Stimulated activated CD8-positive, alpha-beta memory T cell treated with anti-CD3 and anti-CD28 coated beads, Interleukin-12 subunit alpha, Interleukin-12 subunit beta, amount 100 ng/mL, for 1 hour (primary cell): ENCODE results near the gene TLR9.
"Not testable (repeated sequence)": the region's sequence is repeated elsewhere in the genome, so short reads cannot be mapped to it uniquely, and the experiment has no call there.

ENCODE experiments used
- DNase-seq: peaks from one replicate; pipeline ENCODE4 v3.0.0-alpha.2; 2020; ENCODE audit warnings: low read depth

Gene TLR9

DNA sequence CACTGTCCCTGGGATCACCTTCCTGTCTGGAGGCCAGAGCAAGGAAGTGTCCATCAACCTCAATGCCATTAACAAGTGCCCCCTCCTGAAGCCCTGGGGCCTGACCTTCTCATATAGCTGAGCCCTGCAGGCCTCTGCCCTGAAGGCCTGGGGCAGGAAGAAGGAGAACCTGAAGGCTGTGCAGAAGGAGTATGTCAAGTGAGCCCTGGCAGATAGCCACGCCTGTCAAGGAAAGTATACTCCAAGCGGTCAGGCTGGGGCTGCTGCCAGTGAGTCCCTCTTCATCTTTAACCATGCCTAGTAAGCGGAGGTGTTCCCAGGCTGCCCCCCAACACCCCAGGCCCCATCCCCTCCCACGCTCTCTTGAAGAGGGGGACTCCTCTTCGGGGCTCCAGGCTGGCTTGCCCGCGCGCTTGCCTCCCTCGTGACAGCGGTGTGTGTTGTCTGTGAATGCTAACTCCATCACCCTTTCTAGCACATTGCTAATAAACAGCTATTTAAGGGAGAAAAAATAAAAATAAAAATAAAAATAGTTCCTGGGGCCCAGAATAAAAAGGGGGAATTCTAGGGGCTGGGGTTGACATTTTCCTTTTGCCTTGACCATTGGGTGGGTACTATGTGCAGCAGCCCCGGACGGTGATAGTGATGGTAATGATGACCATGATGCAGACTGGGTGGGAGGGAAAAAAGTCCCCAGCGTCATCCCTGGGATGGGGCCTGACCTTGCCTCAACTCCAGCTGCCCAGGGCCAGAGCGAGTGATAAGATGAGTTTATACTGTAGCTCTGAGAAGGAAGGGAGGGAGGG is 30.8 kb downstream of the TLR9 start:
- DNase-seq = no peak

DNA sequence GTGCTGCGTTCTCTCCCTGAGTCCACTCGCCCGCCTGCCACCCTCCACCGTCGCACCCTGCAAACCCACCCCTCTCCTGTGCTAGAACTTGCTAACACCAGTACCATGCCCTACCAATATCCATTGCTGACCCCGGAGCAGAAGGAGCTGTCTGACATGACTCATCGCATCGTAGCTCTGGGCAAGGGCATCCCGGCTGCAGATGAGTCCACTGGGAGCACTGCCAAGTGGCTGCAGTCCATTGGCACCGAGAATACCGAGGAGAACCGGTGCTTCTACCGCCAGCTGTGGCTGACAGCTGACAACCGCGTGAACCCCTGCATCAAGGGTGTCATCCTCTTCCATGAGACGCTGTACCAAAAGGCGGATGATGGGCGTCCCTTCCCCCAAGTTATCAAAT is 32.4 kb downstream of the TLR9 start:
- DNase-seq = no peak

DNA sequence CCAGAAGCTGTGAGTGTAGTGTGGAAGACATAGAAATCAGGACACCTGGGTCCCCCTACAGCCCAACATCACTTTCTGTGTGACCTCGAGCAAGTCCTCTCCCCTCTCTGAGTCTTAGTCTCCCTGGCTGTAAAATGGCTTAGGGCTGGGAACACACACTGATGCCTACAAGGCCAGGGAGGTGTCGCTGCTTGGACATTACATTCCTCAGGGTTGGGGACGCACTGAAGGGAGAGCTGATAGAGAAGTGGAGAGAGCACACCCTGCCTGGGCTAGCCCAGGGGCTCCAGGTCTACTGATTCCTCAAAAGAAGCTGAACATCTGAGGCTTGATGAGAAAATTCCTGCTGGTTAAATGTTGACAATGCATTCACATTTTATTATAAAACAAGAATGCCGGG is 33.8 kb downstream of the TLR9 start:
- no peak for DNase-seq

DNA sequence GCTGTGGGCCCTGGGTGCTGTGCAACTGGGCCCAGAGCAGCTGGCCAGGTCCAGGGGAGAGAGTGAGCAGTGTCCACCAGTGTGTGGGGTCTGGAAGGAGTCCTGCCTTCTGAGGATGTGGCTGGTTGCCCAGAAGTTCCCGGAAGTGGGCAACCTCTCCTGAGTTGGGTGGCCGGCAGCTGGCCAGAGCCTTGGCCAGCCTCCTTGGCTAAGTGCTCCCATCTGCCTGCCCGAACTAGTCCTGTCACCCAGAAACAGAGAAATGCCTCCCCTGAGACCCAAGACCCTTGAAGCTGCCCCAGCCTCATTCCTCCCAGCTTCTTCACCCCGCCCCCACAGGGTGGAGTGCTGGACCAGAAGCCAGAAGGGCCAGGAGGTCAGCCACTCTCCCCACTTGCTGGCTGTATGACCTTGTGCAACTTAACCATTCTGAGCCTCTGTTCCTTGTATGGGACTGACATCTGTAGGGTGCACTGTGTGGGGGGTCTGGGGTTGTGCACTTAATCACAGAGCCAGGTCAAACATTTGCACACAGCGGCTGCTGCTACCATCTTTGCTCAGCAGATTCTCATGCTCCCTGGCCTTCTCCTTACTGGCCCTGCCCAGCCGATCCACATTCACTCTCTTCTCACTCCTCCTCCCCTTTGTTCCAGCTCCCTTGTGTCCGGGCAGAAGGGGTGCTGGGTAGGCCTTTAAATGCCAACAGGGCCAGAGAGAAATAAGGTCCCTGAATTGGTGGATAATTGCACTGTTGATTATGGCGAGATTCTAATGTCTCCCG is 35.0 kb downstream of the TLR9 start:
- DNase-seq = no peak

DNA sequence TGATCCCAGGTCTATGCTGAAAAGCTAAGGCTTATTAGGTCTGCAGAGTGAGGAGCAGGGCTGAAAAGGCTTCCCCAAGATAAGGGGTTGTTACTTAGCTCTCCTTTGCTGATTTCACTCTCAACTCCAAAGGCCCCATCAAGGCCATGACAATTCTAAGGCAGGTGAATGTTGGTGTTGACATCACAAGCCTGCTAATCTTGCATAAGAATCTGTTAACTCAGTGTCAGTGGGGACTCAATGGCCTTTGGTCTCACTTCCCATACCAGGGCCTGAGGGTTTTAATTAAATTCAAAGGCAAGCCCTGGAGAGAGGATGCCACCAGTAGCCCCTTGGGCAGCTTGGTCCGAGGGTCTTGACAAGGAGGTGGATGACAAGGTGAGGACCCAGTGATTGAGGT is 36.9 kb downstream of the TLR9 start:
- no peak for DNase-seq

DNA sequence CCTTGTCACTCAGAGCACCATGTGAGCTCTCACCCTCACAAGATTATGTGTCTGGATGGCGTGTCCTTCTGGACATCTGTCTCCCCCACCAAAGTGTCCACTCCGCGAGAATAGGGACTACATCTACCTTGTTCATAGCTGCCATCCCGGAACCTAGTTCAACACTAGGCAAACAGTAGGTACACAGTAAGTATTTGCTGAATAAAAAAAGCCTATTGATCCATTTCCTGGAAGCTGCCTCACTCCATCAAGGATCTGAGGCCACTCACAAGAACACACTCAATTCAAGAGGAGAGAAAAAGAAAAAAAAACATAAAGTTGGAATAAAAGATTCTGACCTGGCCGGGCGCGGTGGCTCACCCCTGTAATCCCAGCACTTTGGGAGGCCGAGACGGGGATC is 38.7 kb downstream of the TLR9 start:
- no peak for DNase-seq

DNA sequence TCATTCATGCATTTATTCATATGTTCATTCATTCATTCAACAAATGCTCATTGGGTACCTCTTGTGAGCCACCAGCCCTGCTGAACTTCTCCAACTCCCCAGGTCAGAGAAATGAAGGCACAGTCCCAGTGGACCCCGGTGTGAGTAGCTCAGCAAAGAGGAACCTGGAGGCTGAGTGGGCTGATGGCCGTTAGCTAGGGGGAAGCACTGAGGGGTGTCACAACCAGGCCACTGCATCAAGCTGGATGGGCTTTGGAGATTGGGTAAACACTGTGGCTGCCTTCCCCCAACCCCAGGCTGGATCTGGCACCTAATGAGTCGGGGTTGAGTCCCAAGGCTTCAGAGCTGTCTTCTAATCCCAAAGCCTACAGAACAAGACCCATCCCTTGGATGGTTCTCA is 39.6 kb downstream of the TLR9 start:
- no peak for DNase-seq

DNA sequence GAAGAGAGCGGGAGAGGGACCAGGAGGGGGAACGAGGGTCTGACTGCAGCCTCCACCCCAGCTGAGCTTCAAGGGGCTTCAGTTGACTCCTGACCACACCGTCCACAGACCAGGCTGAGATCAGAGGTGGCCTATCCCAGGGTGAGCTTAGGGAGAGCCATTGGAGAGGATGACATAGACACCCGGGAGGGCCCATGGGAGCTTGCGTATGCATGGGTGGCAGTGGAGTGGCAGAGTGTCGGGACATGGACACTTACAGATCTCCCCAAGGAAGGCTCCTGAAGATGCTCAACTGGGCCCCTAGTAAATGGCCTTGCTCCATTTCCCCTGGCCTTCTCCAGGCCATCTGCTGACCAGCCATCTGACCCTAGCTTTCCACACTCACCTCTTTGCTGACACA is 40.1 kb downstream of the TLR9 start:
- DNase-seq = no peak

DNA sequence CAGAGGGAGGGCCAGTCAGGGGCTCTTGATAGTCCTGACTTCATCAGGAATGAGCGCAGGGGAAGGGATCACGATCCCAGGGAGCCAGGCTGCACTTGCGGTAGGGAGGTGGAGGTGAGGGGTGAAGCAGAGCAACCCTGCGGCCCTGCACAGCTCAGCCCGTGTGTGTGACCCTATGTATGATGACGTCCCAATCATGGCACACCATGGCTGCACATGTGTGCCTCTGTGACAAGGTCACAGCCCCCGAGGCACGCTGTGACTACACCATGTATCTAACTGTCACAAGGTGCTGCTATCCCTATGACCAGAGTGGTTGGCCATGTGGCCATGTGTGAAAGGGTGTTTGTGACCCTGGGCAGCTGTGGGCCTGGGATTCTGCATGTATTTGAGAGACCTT is 40.8 kb downstream of the TLR9 start:
- no peak for DNase-seq

DNA sequence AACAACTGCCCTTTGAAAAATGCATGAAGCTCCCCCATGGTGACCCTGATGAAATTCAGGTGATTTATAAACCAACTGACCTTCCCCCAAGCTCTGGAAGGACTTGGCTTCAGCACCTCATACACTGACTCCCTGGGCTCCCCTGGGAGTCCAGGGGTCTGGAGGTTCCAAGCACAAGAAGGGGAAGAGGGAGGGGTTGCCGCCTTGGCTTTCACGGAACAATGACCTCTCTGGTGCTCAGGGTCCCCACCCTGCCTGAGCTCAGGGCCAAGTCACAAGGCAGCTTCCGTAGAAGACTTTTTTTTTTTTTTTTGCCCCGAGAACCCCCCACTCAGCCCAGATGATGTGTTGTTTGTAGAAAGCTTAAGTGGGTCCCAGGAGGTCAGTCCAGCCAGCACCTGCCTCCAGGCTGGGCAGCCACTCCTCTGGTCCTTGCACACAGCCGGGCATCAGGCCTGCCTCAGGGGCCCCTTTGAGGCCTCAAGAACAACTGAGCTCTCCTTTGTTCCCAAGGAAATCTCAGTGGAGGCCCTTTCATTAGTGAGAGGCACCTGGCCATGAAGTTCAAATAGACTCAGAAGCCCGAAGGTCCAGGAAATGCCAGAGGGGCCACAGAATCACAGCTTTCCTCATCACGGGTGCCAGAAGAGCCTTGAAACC is 41.5 kb downstream of the TLR9 start:
- no peak for DNase-seq

DNA sequence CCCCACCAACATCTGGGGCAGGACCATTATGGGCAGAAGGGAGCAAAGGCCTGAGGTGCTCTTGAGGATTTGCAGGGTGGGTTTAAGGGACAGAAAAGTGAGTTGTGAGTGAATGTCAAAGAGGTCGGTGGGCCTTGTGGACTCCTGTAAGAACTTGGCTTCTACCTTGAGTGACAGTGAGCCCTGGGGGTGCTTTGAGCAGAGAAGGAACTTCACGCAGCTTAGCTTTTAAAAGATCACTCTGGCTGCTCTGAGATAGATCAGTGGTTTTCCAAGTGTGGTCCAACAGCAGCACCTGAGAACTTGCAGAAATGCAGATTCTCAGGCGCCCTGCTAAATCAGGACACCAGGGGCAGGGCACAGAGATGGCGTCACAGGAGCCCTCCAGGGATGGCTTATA is 42.8 kb downstream of the TLR9 start:
- no peak for DNase-seq

DNA sequence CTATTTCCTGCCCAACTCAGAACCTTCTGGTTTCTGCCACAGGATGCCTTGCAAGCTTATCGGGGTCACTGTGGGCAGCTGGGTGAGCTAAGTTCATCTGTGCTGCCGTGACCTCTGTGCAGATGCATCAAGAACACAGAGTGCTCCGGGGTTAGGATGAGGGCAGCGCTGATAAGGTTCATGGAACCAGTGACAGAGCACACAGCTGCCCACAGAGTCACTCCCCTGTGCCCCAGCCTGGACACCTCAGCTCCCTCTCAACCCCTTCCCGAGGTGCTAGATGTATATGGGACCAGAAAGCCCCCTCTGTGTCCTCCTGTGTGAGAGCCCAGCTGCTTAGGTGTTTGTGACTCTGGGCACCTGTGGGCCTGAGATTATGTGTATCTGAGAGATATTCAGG is 43.2 kb downstream of the TLR9 start:
- no peak for DNase-seq

DNA sequence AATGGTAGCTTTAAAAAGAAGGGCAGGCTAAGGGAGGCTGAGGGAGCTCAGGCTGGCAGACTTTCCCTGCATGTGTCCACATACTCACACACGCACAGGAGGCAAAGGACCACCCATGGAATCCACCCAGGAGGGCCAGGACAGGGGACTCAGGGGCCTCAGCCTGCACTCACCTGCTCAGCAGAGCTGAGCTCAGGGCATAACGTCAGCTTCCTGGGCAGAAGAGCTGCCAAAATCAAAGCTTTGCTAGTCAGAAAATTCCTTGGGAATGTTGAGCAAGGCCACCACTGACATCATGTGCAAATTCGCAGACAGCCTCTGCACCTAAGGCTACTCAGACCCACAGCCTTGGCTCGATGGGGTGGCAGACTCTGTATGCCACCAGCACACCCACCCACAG is 43.9 kb downstream of the TLR9 start:
- no peak for DNase-seq

DNA sequence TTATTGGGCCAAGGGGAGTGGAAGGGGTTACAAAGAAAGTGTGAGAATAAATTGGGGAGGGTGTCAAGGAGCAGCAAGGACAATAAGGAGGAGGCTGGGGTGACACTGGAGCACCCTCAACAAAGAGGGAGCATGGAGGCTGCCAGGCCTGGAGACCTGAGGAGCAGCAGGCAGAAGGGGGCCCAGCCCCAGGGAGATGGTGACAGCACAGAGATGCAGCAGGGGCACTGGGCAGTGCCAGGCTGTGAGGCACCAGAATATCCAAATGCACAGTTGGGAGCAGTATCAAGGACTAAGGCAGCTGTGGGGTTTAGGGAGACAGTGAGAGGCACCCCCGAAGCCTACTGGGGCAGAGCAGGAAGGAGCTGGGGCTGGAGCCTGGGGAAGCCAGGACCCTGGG is 46.9 kb downstream of the TLR9 start:
- no peak for DNase-seq

DNA sequence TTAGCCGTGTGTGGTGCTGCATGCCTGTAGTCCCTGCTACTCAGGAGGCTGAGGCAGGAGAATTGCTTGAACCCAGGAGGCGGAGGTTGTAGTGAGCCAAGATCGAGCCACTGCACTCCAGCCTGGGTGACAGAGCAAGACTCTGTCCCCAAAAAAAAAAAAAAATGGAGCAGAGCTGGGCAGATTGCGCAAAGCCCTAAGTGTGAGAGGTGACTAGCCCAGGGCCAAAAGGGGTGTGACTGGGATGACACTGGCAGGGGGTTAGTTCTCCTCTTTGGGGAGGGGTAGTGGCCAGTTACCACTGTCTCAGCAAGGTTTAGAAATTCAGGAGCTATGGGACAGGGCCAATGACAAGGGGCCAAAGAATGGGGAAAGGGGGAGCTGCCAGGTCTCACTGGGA is 47.3 kb downstream of the TLR9 start:
- DNase-seq = not testable (repeated sequence)

DNA sequence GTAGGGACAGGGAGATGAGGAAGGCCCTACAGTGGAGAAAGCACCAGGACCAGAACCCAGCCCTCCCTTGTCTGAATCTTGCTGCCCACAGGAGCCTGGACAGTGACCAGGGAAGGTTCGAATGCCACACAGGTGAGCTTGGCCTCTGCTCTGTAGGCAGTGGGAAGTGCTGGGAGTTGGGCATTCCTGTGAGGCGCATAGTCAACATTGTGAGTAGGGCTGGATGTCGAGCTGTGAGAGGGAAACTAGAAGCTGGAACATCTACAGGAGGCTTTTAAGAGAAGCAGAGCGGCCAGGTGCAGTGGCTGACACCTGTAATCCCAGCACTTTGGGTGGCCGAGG is 47.8 kb downstream of the TLR9 start:
- no peak for DNase-seq

DNA sequence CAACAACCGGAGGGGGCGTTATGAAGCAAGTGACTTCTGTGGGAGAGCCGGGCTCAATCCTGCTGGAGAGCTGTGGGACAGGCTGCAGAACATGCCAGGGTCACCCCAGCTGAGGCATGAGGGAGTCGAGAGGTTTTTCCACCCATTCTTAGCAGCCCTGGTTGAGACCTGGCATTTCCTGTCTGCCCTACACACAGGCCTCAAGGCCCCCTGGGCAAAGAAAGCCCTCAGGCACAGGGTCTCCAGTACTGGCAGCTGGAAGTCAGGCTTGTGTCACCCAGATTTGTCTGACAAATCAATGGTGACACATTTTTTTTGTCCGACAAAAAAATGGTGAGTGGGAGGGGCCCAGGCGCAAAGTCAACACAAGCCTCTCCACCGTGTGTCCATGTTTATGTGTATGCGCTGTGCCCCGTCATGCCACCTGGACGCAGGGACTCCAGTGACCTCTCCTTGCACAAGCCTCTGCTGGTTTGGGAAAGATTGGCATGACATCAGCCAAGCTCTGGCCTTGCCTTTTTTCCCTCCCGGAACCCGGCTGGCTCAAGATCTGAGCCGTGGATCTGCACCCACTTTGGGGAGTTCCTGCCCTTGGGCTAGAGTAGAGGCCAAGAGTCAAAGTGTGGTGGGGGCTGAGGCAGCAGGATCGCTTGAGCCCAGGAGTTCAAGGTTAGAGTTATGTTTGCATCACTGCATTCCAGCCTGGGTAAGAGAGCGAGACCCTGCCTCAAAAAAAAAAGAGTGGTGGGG is 48.3 kb downstream of the TLR9 start:
- DNase-seq = no peak

DNA sequence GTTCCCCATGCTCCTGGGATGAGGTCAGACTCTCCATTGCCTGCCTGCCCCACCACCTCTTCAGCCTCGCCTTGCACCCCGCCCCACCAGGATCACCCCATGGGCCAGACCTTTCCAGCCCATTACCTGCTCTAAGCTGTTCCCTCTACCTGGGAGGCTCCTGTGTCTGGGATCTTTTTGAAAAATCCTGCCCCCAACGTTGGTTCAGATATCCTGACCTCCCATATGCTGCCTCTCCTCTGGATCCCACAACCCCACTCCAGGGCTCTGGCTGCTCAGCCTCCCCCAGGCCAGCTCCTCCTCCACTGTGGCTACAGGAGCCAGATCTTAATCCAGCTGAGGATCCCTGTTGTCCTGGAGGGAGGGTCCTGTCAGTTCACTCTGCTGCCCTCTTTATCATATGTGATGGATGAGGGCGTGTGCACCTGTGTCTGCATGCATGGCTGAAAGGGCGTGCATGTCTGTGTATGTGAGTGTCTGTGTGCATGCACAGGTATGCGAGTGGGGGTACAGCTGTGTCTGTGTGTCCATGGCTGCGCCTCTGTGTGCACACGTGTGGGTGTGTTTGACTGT is 49.2 kb downstream of the TLR9 start:
- DNase-seq = no peak

DNA sequence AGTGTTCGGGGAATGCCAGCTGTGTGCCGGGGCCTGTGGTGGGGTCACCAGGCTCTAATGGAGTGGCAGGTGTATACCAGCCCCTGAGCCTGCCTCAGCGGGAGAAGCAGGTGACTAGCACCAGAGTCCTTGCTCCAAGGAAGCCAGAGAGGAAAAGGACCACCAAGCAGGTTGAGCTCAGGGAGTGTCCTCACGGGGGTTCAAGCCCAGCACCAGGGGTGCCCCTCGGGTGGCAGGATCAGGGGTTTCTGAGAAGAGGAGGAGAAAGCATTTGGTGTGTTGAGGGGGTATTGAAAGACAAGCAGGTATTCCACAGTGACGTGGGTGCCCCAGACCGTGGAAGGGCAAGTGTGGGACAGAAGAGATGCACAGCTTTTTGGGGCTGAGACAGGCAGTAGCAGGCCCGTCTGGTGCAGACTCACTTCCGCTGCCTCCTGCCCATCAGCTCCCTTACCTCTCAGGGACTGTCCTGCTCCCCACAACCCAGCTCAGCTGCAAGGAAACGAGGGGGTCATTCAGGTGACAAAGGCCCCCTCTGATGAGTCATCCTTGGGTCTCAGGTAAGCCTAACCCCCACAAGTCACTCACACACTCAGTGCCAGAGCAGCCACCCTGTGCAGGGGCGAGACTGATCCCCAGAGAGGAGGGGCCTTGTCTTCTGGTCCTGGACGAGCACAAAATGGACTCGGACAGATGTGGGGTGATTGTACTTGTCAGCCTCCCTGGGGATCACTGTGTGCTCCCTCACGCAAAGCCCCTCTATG is 49.8 kb downstream of the TLR9 start:
- DNase-seq = no peak

DNA sequence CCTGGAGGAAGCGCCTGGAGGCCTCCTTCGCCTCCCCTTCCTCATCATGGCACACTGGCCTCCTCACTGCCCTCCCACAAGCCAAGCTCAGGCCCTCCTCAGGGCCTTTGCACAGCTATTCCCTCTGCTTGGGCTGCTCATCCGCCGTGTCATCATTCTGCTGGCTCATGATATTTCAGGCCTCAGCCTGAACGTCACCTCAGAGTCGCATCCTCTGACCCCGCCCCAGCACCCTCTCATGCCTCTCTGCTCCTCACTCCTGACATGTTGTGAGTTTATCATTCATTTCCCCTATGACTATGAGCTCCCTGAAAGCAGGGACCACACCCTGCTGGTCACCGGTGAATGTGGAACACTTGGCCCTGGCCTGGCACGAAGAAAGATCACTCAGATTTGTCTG is 50.5 kb downstream of the TLR9 start:
- DNase-seq = no peak

DNA sequence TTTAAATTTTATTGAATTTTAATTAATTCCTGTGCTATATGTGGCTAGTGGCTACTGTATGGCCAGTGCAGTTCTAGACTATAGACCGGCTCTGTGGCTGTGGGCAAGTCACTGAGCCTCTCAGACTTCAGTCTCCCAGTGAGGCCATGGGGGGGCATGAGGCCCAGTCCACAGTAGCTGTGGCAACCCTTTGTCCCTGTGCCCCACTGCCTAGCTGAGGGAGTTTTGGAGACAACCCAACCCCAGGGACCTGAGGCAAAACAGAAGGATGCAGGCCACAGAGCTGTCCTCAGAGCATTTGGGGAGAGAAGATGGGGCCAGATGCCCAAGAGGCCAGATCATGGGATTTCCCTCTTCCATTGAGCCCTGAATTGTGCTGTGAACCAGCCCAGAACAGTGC is 52.3 kb downstream of the TLR9 start:
- DNase-seq = no peak
